Subcutaneous adipose tissue (tissue), 4 donors: ENCODE results near the gene DIP2C. TPM values are rescaled to one million over a fixed set of nuclear protein-coding genes. Genes with fewer than 3 reads are reported as not detected.

Experiments used
- total RNA-seq, 4 donors: library from RNA; depleted of rRNA; stranded (reverse); fragments of >200 nt; gene quantifications; one replicate each; pipeline ENCODE4 v1.1.0, GENCODE V29; 2016
- TF ChIP-seq, protein P1 (sequence below): fragments of 450-650 bp; IDR thresholded peaks from one replicate; pipeline ENCODE4 v1.5.1; 2016; ENCODE audit warnings: low read depth, mild to moderate bottlenecking, control low read depth, antibody characterized with exemption, moderate library complexity

Gene DIP2C
- total RNA-seq, 4 donors from 2014 or later, result 32.1 to 64.0 (median 40.5) TPM

DNA sequence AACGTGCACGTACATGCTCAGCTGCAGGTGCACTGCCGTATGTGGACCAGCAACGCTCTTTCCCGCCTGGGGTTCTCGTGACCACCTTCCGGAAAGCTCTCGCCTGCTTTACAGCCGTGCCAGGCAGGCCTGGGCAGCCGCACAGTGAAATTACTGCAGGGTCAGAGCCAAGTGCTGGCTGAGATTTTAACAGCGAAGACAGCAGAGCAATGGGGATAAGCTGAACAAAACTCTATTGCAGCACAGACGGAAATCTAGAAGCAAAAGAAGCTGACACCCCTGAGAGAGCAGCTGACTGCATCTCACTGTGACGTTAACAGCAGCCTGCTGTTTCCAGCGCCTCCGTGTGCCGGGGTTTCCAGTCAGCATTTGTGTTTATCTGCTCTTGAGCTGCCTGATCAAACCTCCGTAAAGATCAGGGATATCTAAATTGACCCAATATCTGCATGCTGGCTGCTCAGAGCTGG lies 179.0 kb downstream of the DIP2C start:
- TF ChIP-seq, protein P1, sequence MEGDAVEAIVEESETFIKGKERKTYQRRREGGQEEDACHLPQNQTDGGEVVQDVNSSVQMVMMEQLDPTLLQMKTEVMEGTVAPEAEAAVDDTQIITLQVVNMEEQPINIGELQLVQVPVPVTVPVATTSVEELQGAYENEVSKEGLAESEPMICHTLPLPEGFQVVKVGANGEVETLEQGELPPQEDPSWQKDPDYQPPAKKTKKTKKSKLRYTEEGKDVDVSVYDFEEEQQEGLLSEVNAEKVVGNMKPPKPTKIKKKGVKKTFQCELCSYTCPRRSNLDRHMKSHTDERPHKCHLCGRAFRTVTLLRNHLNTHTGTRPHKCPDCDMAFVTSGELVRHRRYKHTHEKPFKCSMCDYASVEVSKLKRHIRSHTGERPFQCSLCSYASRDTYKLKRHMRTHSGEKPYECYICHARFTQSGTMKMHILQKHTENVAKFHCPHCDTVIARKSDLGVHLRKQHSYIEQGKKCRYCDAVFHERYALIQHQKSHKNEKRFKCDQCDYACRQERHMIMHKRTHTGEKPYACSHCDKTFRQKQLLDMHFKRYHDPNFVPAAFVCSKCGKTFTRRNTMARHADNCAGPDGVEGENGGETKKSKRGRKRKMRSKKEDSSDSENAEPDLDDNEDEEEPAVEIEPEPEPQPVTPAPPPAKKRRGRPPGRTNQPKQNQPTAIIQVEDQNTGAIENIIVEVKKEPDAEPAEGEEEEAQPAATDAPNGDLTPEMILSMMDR, result no peak

DNA sequence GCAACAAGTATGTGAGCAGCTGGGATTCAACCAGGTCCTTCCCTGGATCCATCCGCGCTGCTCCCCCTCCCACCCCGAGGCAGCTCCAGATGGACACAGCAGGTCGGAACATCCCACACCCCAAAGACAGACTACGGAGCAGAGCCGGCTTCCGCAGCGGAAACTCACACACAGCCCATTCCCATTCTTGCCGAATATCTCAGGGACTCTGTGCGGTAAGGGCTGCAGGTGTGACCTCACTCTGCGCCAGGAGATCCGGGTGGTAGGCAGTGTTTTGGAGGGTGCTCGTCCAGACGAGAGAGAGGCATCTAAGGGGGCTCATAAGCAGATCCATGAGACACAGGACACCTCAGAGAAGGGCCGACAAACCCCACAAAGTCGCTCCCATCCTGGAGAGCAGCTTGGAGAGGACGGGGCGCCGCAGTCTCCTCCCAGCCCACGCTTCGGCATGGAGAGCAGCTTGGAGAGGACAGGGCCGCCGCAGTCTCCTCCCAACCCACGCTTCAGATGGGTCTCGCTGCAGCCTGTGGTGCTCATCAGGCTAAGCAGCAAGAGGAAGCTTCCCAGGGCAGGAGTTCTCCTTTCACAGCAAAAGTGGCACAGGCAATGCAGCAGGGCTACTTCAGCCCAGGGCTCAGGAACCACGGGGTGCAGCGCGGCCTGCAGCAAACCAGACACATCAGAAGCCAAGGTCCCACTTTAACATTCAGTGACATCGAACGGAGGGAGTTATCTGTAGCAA lies 179.9 kb downstream of the DIP2C start:
- TF ChIP-seq, protein P1, result no peak

DNA sequence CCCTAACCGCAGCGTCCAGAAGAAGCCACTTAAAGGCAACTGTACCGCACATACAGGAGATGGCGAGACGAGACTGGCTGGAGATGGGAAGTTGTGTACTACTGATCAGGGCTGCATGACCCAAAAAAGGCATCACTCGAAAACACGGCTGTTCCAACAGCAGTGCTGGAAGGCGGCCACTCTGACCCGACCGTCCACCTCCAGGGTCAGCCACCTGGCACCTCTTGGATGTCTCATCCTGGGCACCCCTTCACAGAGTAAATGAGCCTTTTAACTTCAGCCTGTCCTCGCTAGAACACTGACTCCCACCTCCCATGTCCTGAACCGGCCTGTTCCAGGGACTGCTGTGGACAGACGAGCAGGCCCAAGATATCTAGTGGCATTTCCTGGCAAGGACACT lies 180.7 kb downstream of the DIP2C start:
- TF ChIP-seq, protein P1, result no peak

DNA sequence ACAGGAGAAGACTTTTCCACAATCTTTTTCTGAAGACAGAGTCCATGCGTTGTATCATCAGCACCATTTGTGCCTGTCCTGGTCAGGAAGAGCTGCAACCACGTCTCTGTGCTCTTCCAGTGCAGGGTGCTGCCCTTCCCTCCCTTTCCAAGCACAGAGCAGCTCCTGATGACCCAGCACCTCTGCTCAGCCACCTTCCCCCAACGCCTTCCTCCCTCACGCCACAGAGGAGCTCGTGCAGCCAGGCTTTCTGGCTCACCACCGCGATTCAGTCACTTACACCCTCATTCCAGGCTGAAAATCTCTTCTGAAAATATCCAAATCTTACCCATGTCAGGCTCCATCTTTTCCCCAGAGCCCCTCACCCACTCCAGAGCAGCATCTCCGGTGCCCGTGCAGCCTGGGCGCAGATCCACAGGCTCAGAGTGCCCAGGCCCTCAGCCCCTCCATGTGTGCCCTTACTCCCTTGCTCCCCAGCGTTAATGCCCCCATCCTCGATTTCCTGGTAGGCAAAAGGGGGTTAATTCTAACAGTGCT lies 181.5 kb downstream of the DIP2C start:
- TF ChIP-seq, protein P1, result no peak

DNA sequence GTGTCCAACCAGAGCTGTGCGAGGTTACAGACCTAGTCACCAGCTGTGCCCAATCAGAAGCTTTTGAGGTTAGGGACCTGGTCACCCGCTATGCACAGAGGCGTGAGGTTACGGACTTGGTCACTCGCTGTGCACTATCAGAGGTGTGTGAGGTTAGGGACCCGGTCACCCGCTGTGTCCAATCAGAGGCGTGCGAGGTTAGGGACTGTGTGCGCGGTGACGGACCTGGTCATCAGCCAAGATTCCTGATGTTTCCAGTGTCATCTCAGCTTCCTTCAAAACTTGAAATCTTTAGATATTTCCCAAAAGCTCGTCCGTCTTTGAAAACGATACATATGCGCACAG lies 182.1 kb downstream of the DIP2C start:
- TF ChIP-seq, protein P1, result no peak

DNA sequence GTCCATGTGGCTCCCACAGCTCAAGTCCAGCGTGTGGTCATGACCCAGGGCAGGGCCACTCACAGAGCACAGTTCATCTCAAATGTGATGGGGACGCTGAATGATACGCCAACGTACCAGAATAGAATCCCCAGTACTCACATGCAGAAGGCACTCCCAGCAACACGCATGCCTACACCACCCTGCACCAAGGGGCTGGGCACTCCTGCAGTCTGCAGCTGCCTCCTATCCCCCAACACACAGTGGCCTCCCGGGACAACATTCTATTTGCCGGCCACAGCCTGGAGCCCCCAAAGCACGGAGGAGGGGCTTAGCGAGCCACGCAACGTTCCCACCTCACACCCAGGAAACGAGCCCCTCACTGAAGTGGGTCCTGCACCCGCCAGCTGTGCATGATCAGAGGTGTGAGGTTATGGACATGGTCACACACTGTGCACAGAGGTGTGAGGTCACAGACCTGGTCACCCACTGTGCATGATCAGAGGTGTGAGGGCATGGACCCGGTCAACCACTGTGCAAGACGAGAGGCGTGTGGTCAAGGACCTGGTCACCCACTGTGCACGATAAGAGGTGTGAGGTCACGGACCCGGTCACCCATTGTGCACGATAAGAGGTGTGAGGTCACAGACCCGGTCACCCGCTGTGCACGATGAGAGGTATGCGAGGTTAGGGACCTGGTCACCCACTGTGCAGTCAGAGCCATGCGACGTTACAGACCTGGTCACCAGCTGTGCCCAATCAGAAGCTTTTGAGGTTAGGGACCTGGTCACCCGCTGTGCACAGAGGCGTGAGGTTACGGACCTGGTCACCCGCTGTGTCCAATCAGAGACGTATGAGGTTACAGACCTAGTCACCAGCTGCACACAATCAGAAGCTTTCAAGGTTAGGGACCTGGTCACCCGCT lies 182.8 kb downstream of the DIP2C start:
- TF ChIP-seq, protein P1, result no peak

DNA sequence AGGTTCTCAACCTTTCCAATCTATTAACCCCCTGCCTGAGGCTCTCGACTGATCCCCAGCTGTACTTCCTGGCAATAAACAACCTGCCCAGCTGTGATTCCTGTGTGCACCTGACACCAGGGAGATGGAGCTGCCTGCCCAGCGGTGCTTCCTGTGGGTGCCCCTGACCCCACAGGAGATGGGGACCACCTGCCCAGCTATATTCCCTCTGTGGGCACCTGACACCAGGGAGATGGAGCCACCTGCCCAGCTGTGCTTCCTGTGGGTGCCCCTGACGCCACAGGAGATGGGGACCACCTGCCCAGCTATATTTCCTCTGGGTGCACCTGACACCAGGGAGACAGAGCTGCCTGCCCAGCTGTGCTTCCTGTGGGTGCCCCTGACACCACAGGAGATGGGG lies 184.0 kb downstream of the DIP2C start:
- TF ChIP-seq, protein P1, result no peak
